Astrocyte (in vitro differentiated cells and primary cell): ENCODE measurements around the gene PRICKLE1.

ENCODE experiments used
- EZH2 ChIP-seq: IDR thresholded peaks from 2 replicates; pipeline ENCODE4 v1.6.1; 2012; ENCODE audit warnings: mild to moderate bottlenecking, low read length, inconsistent platforms; ENCODE audit not compliant: insufficient read depth
- TF ChIP-seq, protein P1 (sequence below): IDR thresholded peaks from 2 replicates; pipeline ENCODE4 v1.5.1; 2011; ENCODE audit warnings: low read depth, mild to moderate bottlenecking, inconsistent platforms, low read length, moderate library complexity; ENCODE audit not compliant: insufficient read depth

DNA sequence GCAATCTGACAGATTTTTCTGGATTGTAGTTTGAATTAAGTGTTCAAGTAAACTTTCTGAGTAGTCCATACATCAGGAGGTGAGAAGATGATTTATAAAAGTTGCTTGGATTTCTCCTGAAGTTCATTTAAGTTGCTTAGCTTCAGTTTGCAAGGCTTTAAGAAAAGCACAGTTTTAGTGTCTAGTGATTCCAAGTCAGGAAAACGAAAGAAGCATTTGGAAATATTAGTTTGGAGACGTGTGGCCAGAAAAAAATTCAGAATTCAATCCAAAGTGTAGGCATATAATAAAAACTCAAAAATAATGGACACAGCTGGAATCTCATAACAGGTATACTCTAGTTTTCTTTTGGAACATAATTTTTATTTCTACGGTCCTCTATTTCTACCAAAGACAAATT lies 25.5 kb upstream of the PRICKLE1 start:
- TF ChIP-seq, protein P1, sequence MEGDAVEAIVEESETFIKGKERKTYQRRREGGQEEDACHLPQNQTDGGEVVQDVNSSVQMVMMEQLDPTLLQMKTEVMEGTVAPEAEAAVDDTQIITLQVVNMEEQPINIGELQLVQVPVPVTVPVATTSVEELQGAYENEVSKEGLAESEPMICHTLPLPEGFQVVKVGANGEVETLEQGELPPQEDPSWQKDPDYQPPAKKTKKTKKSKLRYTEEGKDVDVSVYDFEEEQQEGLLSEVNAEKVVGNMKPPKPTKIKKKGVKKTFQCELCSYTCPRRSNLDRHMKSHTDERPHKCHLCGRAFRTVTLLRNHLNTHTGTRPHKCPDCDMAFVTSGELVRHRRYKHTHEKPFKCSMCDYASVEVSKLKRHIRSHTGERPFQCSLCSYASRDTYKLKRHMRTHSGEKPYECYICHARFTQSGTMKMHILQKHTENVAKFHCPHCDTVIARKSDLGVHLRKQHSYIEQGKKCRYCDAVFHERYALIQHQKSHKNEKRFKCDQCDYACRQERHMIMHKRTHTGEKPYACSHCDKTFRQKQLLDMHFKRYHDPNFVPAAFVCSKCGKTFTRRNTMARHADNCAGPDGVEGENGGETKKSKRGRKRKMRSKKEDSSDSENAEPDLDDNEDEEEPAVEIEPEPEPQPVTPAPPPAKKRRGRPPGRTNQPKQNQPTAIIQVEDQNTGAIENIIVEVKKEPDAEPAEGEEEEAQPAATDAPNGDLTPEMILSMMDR, result no peak
- TF ChIP-seq EZH2, result no peak
